HepG2 (cell line): ENCODE data around the gene CHN2. TPM values are rescaled to one million over a fixed set of nuclear protein-coding genes. Genes with fewer than 3 reads are reported as not detected.

Source experiments
- ETV5 ChIP-seq: IDR thresholded peaks from 2 replicates; pipeline ENCODE4 v1.6.1; 2018; ENCODE audit warnings: missing biosample characterization, missing genetic modification reagents, inconsistent platforms, borderline replicate concordance
- HHEX ChIP-seq: IDR thresholded peaks from 2 replicates; pipeline ENCODE4 v1.6.1; 2016; ENCODE audit warnings: control low read depth
- KAT8 ChIP-seq: IDR thresholded peaks from 2 replicates; pipeline ENCODE4 v1.6.1; 2016; ENCODE audit warnings: missing genetic modification reagents, missing compliant biosample characterization
- KDM6A ChIP-seq: IDR thresholded peaks from 2 replicates; pipeline ENCODE4 v1.6.1; 2016; ENCODE audit warnings: low read depth
- MED1 ChIP-seq: sonication (generic); formaldehyde crosslinking; IDR thresholded peaks from 2 replicates; pipeline ENCODE4 v1.4.0; 2020; ENCODE audit warnings: missing genetic modification reagents
- RBAK ChIP-seq: sonication (generic); formaldehyde crosslinking; IDR thresholded peaks from 2 replicates; pipeline ENCODE4 v1.5.1; 2020; ENCODE audit warnings: mild to moderate bottlenecking, missing genetic modification reagents
- SIX1 ChIP-seq: sonication (generic); formaldehyde crosslinking; IDR thresholded peaks from 2 replicates; pipeline ENCODE4 v1.4.0; 2020; ENCODE audit warnings: missing genetic modification reagents, borderline replicate concordance
- ZBTB7A ChIP-seq: sonication (generic); formaldehyde crosslinking; IDR thresholded peaks from 2 replicates; pipeline ENCODE4 v1.8.0; 2022; ENCODE audit warnings: mild to moderate bottlenecking, missing genetic modification reagents
- ZFP62 ChIP-seq: sonication (generic); formaldehyde crosslinking; IDR thresholded peaks from 2 replicates; pipeline ENCODE4 v1.4.0; 2020; ENCODE audit warnings: missing genetic modification reagents
- ZNF460 ChIP-seq: sonication (generic); formaldehyde crosslinking; IDR thresholded peaks from 2 replicates; pipeline ENCODE4 v1.5.1; 2020; ENCODE audit warnings: missing genetic modification reagents, mild to moderate bottlenecking, borderline replicate concordance
- ZNF614 ChIP-seq: IDR thresholded peaks from 2 replicates; pipeline ENCODE4 v1.6.1; 2018; ENCODE audit warnings: missing biosample characterization, missing genetic modification reagents, inconsistent platforms, borderline replicate concordance
- ZNF678 ChIP-seq: sonication (generic); formaldehyde crosslinking; IDR thresholded peaks from 2 replicates; pipeline ENCODE4 v1.4.0; 2020; ENCODE audit warnings: mild to moderate bottlenecking, missing genetic modification reagents
- polyA plus RNA-seq, 8 experiments: library from polyadenylated mRNA; depleted of rRNA in 3 of 8; stranded (reverse) in 7 of 8; unstranded in 1 of 8; fragments of >200 nt; fragmentation: Illumina TruSeq in 4 of 8; extraction: Trizol in 4 of 8; gene quantifications; 2 replicates each; pipeline versions ENCODE4 v1.2.1 to v1.2.3, GENCODE V29; 2011 to 2016; ENCODE audit warnings: low read depth in 4 of 8, missing spikeins in 1 of 8, mixed read lengths in 1 of 8; ENCODE audit not compliant: insufficient read depth in 1 of 8
- total RNA-seq, 5 experiments: library from RNA; depleted of rRNA; stranded (reverse); fragments of >200 nt; fragmentation: Illumina TruSeq; extraction: Trizol; gene quantifications; 2 replicates each; pipeline ENCODE4 v1.2.3, GENCODE V29; 2016; ENCODE audit warnings: low read depth in 1 of 5
- TF ChIP-seq, protein P1 (sequence below): sonication (generic); formaldehyde crosslinking; IDR thresholded peaks from 2 replicates; pipeline ENCODE4 v1.9.0; 2021; ENCODE audit warnings: missing genetic modification reagents, mild to moderate bottlenecking, borderline replicate concordance
- TF ChIP-seq, protein P2 (sequence below): sonication (generic); formaldehyde crosslinking; IDR thresholded peaks from 2 replicates; pipeline ENCODE4 v1.4.0; 2020; ENCODE audit warnings: mild to moderate bottlenecking, missing genetic modification reagents
- TF ChIP-seq, protein P3 (sequence below): sonication (generic); formaldehyde crosslinking; IDR thresholded peaks from 2 replicates; pipeline ENCODE4 v1.5.0; 2020; ENCODE audit warnings: mild to moderate bottlenecking, missing genetic modification reagents, borderline replicate concordance
- TF ChIP-seq, protein P4 (sequence below): sonication (generic); formaldehyde crosslinking; IDR thresholded peaks from 2 replicates; pipeline ENCODE4 v1.4.0; 2020; ENCODE audit warnings: missing genetic modification reagents, borderline replicate concordance

Gene CHN2
- total and polyA plus RNA-seq, 2 of the 13 experiments (the other 11 are each of a cell fraction or from before 2014, with no cell fraction given), result 23.5 to 30.5 TPM

DNA sequence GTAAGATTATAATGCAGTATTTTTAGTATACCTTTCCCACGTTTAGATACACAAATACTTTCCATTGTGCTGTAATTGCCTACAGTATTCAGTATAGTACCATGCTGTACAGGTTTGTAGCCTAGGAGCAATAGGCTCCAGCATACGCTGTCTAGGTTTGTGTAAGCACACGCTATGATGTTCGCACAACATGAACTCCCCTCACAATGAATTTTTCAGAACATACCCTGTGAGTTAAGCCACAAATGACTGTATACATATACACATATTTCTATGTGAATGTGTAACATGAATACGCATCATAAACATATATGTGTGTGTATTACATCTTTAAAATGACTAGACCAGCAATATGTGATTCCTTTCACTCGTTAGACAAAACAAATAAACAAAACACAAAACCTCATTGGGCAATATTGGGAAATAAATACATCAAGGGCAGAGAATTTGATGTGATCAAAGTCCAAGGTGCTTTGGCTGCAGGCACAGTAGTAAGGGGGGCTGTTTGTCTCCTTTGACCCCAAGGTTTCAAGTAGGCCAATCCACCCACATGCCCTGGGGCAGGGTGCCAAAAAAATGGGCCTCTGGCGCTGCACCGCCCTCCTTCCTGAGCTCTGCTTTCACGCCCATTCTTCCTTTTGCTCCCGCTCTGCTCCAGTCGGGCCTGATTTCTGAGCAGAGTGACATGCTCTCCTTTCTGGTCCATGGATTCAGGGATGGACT is 33.9 kb downstream of the CHN2 start (continued):
- TF ChIP-seq ZBTB7A (0 out of 2 replicates have a peak, but pooled peaks have one; percentile 50), RBAK (CRISPR knock-in tag) (peak; percentile 86), HHEX (CRISPR knock-in tag) (peak; percentile 72; the same call in 1 of the 2 replicates), KDM6A (peak; percentile 69; the same call in 1 of the 2 replicates), ZFP62 (CRISPR knock-in tag) (no peak), ZNF460 (no peak), SIX1 (peak; percentile 47; the same call in 1 of the 2 replicates), KAT8 (CRISPR knock-in tag) (peak; percentile 49; the same call in 1 of the 2 replicates), ETV5 (CRISPR knock-in tag) (peak; percentile 48; the same call in 1 of the 2 replicates), MED1 (CRISPR knock-in tag) (peak; percentile 94), ZNF614 (CRISPR knock-in tag) (no peak; the same call in 1 of the 2 replicates), ZNF678 (CRISPR knock-in tag) (no peak)
- TF ChIP-seq, protein P1, sequence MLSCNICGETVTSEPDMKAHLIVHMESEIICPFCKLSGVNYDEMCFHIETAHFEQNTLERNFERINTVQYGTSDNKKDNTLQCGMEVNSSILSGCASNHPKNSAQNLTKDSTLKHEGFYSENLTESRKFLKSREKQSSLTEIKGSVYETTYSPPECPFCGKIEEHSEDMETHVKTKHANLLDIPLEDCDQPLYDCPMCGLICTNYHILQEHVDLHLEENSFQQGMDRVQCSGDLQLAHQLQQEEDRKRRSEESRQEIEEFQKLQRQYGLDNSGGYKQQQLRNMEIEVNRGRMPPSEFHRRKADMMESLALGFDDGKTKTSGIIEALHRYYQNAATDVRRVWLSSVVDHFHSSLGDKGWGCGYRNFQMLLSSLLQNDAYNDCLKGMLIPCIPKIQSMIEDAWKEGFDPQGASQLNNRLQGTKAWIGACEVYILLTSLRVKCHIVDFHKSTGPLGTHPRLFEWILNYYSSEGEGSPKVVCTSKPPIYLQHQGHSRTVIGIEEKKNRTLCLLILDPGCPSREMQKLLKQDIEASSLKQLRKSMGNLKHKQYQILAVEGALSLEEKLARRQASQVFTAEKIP (CRISPR knock-in tag), result no peak
- TF ChIP-seq, protein P2, sequence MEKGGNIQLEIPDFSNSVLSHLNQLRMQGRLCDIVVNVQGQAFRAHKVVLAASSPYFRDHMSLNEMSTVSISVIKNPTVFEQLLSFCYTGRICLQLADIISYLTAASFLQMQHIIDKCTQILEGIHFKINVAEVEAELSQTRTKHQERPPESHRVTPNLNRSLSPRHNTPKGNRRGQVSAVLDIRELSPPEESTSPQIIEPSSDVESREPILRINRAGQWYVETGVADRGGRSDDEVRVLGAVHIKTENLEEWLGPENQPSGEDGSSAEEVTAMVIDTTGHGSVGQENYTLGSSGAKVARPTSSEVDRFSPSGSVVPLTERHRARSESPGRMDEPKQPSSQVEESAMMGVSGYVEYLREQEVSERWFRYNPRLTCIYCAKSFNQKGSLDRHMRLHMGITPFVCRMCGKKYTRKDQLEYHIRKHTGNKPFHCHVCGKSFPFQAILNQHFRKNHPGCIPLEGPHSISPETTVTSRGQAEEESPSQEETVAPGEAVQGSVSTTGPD (CRISPR knock-in tag), result peak; percentile 30; the same call in 1 of the 2 replicates
- TF ChIP-seq, protein P3, sequence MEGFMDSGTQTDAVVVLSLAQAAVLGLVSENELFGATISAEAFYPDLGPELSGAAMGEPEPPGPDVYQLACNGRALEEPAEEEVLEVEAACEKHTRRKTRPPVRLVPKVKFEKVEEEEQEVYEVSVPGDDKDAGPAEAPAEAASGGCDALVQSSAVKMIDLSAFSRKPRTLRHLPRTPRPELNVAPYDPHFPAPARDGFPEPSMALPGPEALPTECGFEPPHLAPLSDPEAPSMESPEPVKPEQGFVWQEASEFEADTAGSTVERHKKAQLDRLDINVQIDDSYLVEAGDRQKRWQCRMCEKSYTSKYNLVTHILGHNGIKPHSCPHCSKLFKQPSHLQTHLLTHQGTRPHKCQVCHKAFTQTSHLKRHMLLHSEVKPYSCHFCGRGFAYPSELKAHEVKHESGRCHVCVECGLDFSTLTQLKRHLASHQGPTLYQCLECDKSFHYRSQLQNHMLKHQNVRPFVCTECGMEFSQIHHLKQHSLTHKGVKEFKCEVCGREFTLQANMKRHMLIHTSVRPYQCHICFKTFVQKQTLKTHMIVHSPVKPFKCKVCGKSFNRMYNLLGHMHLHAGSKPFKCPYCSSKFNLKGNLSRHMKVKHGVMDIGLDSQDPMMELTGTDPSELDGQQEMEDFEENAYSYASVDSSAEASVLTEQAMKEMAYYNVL (CRISPR knock-in tag), result peak; percentile 97
- TF ChIP-seq, protein P4, sequence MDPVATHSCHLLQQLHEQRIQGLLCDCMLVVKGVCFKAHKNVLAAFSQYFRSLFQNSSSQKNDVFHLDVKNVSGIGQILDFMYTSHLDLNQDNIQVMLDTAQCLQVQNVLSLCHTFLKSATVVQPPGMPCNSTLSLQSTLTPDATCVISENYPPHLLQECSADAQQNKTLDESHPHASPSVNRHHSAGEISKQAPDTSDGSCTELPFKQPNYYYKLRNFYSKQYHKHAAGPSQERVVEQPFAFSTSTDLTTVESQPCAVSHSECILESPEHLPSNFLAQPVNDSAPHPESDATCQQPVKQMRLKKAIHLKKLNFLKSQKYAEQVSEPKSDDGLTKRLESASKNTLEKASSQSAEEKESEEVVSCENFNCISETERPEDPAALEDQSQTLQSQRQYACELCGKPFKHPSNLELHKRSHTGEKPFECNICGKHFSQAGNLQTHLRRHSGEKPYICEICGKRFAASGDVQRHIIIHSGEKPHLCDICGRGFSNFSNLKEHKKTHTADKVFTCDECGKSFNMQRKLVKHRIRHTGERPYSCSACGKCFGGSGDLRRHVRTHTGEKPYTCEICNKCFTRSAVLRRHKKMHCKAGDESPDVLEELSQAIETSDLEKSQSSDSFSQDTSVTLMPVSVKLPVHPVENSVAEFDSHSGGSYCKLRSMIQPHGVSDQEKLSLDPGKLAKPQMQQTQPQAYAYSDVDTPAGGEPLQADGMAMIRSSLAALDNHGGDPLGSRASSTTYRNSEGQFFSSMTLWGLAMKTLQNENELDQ, result no peak
